ENCODE data around the gene CNTLN. TPM values are rescaled to one million over a fixed set of nuclear protein-coding genes. Genes with fewer than 3 reads are reported as not detected.

CNTLN gene
- total and polyA plus RNA-seq, 2 experiments from 2014 or later = 2.9 to 4.3 TPM

DNA sequence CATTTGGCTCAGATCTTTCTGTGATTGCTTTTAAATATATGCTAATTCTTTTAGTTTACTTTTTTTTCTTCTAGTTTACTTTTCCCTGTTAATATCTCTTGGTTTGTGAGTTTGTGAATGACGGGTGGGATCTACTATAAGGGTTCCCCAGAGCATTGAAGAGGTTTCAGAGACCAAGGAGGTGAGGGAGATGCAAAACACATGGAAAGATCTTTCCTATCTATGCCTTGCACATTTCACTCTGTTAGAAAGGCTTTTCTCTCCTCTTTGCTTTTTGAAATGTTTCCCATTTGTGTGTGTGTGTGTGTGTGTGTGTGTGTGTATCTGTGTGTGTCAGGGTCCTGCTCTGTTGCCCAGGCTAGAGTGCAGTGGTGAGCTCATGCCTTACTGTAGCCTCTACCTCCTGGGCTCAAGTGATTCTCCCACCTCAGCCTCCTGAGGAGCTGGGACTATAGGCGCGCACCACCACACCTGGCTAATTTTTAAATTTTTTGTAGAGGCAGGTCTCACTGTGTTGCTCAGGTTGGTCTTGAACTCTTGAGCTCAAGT, 50.7 kb downstream of the CNTLN start:
- Histone ChIP-seq H3K27ac (no peak overlapping the region), H3K4me1 (ENCODE audit: low read depth) (no peaks in the 10 kb centered on the region), H3K9me3 (ENCODE audit: low read depth) (no peaks in the 10 kb centered on the region), H3K27me3 (no peaks in the 10 kb centered on the region), H3K36me3 (no peaks in the 10 kb centered on the region), H3K4me3 (no peak overlapping the region)
- DNase-seq (ENCODE audit: low read depth in 1 of 2, low spot score in 1 of 2) = no peak
- TF ChIP-seq, protein P1, sequence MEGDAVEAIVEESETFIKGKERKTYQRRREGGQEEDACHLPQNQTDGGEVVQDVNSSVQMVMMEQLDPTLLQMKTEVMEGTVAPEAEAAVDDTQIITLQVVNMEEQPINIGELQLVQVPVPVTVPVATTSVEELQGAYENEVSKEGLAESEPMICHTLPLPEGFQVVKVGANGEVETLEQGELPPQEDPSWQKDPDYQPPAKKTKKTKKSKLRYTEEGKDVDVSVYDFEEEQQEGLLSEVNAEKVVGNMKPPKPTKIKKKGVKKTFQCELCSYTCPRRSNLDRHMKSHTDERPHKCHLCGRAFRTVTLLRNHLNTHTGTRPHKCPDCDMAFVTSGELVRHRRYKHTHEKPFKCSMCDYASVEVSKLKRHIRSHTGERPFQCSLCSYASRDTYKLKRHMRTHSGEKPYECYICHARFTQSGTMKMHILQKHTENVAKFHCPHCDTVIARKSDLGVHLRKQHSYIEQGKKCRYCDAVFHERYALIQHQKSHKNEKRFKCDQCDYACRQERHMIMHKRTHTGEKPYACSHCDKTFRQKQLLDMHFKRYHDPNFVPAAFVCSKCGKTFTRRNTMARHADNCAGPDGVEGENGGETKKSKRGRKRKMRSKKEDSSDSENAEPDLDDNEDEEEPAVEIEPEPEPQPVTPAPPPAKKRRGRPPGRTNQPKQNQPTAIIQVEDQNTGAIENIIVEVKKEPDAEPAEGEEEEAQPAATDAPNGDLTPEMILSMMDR (IDR thresholded peaks at IDR 0.05; ENCODE audit: low read depth, low read length) = no peak

DNA sequence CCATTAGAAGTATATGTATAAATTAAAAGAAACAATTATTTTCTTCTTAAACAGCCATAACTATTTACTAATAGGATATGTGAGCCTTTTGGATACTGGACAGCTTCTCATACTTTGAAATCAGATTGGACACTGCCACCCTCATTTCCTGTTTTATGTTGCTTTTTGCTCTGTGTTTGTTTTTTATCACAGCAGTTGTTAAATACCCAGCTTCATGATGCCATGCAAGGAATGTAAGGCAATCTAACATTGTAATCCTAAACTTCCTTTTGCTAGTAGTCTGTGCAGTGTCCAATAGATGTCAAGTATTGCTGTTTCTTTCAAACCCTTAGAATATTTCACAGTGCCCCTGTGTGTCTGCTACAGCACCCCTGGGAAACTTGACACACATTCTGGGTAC, 56.2 kb downstream of the CNTLN start:
- H3K4me1 ChIP-seq (ENCODE audit: low read depth) = peaks cover 4% of the 10 kb centered on the region
- no peaks in the 10 kb centered on the region for H3K9me3 ChIP-seq (ENCODE audit: low read depth)
- peak; percentile 17 to 60 for DNase-seq (ENCODE audit: low read depth in 1 of 2, low spot score in 1 of 2)
- H3K36me3 ChIP-seq = no peaks in the 10 kb centered on the region
- H3K27ac ChIP-seq = no peak overlapping the region
- H3K4me3 ChIP-seq = no peak overlapping the region
- H3K27me3 ChIP-seq = no peaks in the 10 kb centered on the region
- TF ChIP-seq, protein P1 (IDR thresholded peaks at IDR 0.05; ENCODE audit: low read depth, low read length) = no peak

DNA sequence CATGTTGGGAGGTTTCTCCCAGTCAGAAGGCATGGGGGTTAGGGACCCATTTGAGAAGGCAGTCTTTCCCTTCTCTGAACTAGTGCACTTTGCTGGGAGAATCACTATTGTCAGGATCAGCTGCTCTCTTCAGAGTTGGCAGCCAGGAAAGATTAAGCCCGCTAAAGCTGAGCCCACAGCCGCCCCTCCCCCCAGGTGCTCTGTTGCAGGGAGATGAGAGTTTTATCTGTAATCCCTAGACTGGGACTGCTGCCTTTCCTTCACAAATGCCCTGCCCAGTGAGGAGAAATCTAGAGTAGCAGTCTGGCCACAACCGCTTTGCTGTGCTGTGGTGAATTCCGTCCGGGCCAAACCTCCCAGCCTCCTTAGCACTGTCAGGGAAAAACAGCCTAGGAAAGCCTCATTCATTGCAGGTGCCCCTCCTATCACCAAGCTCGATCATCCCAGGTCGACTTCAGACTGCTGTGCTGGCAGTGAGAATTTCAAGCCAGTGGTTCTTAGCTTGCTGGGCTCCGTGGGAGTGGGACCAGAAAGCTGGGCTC, 69.8 kb downstream of the CNTLN start:
- Histone ChIP-seq H3K9me3 (ENCODE audit: low read depth) (no peaks in the 10 kb centered on the region), H3K4me3 (no peak overlapping the region), H3K4me1 (ENCODE audit: low read depth) (no peaks in the 10 kb centered on the region), H3K36me3 (no peaks in the 10 kb centered on the region), H3K27ac (no peak overlapping the region), H3K27me3 (no peaks in the 10 kb centered on the region)
- TF ChIP-seq, protein P1 (IDR thresholded peaks at IDR 0.05; ENCODE audit: low read depth, low read length) = no peak
- peak; percentile 14 to 28 for DNase-seq (ENCODE audit: low read depth in 1 of 2, low spot score in 1 of 2)

DNA sequence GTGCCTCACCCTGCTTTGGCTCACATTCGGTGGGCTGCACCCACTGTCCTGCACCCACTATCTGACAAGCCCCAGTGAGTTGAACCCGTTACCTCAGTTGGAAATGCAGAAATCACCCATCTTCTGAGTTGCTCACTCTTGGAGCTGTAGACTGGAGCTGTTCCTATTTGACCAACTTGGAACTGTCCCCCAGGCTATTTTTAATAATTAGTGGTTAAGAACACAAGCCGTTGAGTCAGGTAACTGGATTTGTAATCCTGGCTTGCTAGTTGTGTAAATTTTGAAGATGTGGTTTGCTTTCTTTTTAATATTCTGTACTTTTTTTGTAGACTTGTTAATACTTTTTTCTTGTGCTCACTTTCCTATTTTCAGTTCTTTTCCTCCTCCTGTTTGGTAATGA, 81.2 kb downstream of the CNTLN start:
- TF ChIP-seq, protein P1 (IDR thresholded peaks at IDR 0.05; ENCODE audit: low read depth, low read length) = no peak

DNA sequence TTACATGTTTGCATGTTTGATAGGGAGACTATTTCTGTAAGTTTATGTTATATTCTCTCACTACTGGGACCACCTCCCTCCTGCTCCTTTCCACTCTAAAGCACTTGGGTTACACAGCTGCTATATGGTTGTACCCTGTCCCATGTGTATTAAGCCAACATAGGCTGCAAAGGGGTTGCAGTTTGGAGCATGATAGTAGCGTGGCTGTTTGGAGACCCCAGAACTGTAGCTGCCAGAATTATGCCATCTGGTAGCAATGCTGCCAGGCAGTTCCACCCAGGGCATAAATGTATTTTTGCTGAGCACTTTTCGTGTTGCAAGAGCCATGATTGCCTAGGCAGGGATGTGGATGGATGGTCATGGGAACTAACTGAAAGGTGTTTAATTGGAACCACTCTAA, 81.8 kb downstream of the CNTLN start:
- H3K4me1 ChIP-seq (ENCODE audit: low read depth) = no peaks in the 10 kb centered on the region
- TF ChIP-seq, protein P1 (IDR thresholded peaks at IDR 0.05; ENCODE audit: low read depth, low read length) = no peak
- H3K4me3 ChIP-seq = no peak overlapping the region
- no peak for DNase-seq (ENCODE audit: low read depth in 1 of 2, low spot score in 1 of 2)
- H3K36me3 ChIP-seq = no peaks in the 10 kb centered on the region
- H3K9me3 ChIP-seq (ENCODE audit: low read depth) = no peaks in the 10 kb centered on the region
- no peak overlapping the region for H3K27ac ChIP-seq
- no peaks in the 10 kb centered on the region for H3K27me3 ChIP-seq

More for the DNA sequence above, 81.2 kb downstream of the CNTLN start:
- Histone ChIP-seq H3K4me1 (ENCODE audit: low read depth) (no peaks in the 10 kb centered on the region), H3K9me3 (ENCODE audit: low read depth) (no peaks in the 10 kb centered on the region), H3K4me3 (no peak overlapping the region), H3K36me3 (no peaks in the 10 kb centered on the region), H3K27ac (no peak overlapping the region), H3K27me3 (no peaks in the 10 kb centered on the region)
- DNase-seq (ENCODE audit: low read depth in 1 of 2, low spot score in 1 of 2) = no peak

Measured in cardiac muscle cell (in vitro differentiated cells and primary cell).